Testis (tissue), 2 donors: Measurements from ENCODE around the gene DTNB.

Experiments
- CTCF ChIP-seq, 3 experiments: fragments of 450-650 bp in 2 of 3; fragments of 200-600 bp in 1 of 3; sonication (generic) in 1 of 3; IDR thresholded peaks; one replicate each; pipeline ENCODE4 v1.5.1; 2016 to 2019; ENCODE audit warnings: antibody characterized with exemption in 3 of 3, mild to moderate bottlenecking in 2 of 3, moderate library complexity in 1 of 3
- POLR2A ChIP-seq: fragments of 450-650 bp; IDR thresholded peaks from one replicate; pipeline ENCODE4 v1.6.1; 2017; ENCODE audit warnings: antibody characterized with exemption, mild to moderate bottlenecking, moderate library complexity

- TF ChIP-seq CTCF (IDR thresholded peaks at IDR 0.05) (no peak), POLR2A (no peak)
Measured at GRCh38 chr2:25620077-25620476, 53.3 kb downstream of the DTNB start.
